CD4-positive, alpha-beta T cell (primary cell): ENCODE measurements around the gene MAPKAPK3. TPM values are rescaled to one million over a fixed set of nuclear protein-coding genes. Genes with fewer than 3 reads are reported as not detected.
A peak's percentile ranks its signal among the peaks of the same experiment; 100 is the strongest.

ENCODE experiments used
- ATAC-seq: fragments of 200-7000 bp; cut with Tn5 transposase; one replicate; pipeline ENCODE4 v1.10.0; 2022; ENCODE audit warnings: mild to moderate bottlenecking; ENCODE audit not compliant: poor library complexity
- CTCF ChIA-PET: fragments of 350-600 bp; sonication (Branson Sonifier 250); formaldehyde crosslinking; loops from one replicate; lab custom pipeline; 2021; ENCODE audit warnings: antibody characterized with exemption, inconsistent platforms; lab: Charles Lee
- POLR2A ChIA-PET: fragments of 350-600 bp; sonication (Branson Sonifier 250); formaldehyde crosslinking; loops from one replicate; lab custom pipeline; 2021; ENCODE audit warnings: antibody characterized with exemption, inconsistent platforms; lab: Charles Lee
- DNase-seq, 14 experiments: peaks; one replicate each; pipeline ENCODE4 v3.0.0-alpha.2; 2013 to 2020; ENCODE audit warnings: mixed read lengths in 2 of 14
- H3K27ac ChIP-seq, 2 donors: one replicate each; pipeline versions ENCODE4 v1.5.1 to v1.7.0; 2013; ENCODE audit warnings: low read length in 2 of 2, low read depth in 1 of 2, mild to moderate bottlenecking in 1 of 2
- H3K27me3 ChIP-seq, 2 experiments: 1 replicate in 1 of 2; 2 replicates in 1 of 2; pipeline versions ENCODE4 v1.6.1 to v1.7.0; 2013; ENCODE audit warnings: low read length in 2 of 2, control low read depth in 1 of 2, mild to moderate bottlenecking in 1 of 2, moderate library complexity in 1 of 2; ENCODE audit not compliant: insufficient read depth in 2 of 2, control insufficient read depth in 1 of 2
- H3K36me3 ChIP-seq: one replicate; pipeline ENCODE4 v1.6.1; 2013; ENCODE audit warnings: low read length, control low read depth; ENCODE audit not compliant: insufficient read depth
- H3K4me1 ChIP-seq: one replicate; pipeline ENCODE4 v1.6.1; 2013; ENCODE audit warnings: low read length, control low read depth; ENCODE audit not compliant: insufficient read depth
- H3K4me3 ChIP-seq: one replicate; pipeline ENCODE4 v1.5.1; 2013; ENCODE audit warnings: mild to moderate bottlenecking, low read length, moderate library complexity
- H3K9me3 ChIP-seq, 2 experiments: 1 replicate in 1 of 2; 2 replicates in 1 of 2; pipeline versions ENCODE4 v1.6.1 to v1.7.0; 2013; ENCODE audit warnings: low read length in 2 of 2, mild to moderate bottlenecking in 2 of 2, control low read depth in 1 of 2, moderate library complexity in 1 of 2; ENCODE audit not compliant: control insufficient read depth in 1 of 2, insufficient read depth in 1 of 2
- H3K27ac Mint-ChIP-seq: one replicate; pipeline ENCODE4 v1.8.0; 2020; ENCODE audit warnings: mixed read lengths
- H3K27me3 Mint-ChIP-seq: one replicate; pipeline ENCODE4 v1.8.0; 2021; ENCODE audit warnings: mixed read lengths
- H3K36me3 Mint-ChIP-seq: one replicate; pipeline ENCODE4 v1.8.0; 2021; ENCODE audit warnings: low read depth, mixed read lengths
- H3K4me1 Mint-ChIP-seq: one replicate; pipeline ENCODE4 v1.8.0; 2021; ENCODE audit warnings: low read depth, mixed read lengths
- H3K4me3 Mint-ChIP-seq: one replicate; pipeline ENCODE4 v1.8.0; 2020; ENCODE audit warnings: mild to moderate bottlenecking, mixed read lengths
- H3K9me3 Mint-ChIP-seq: one replicate; pipeline ENCODE4 v1.8.0; 2020; ENCODE audit warnings: mixed read lengths
- CTCF ChIP-seq: fragments of 200-600 bp; IDR thresholded peaks from one replicate; pipeline ENCODE4 v1.8.0; 2022; ENCODE audit warnings: antibody characterized with exemption, mild to moderate bottlenecking
- intact Hi-C, 2 experiments: fragments of 100-400 bp; cut with DNase I in 1 of 2; cut with micrococcal nuclease in 1 of 2; formaldehyde crosslinking; loops; one replicate each; pipeline versions ENCODE4 v1.15.1 to v1.9.0; 2023 to 2025; cut with DNase I, micrococcal nuclease
- total RNA-seq, 174 experiments: library from RNA in 2 of 174; stranded (reverse) in 2 of 174; gene quantifications; one replicate each; pipeline ENCODE4 v1.2.3 and lab custom pipeline; 2021 to 2026

Gene MAPKAPK3
- total RNA-seq, 2 experiments from 2014 or later, result 16.4 to 16.6 TPM

DNA sequence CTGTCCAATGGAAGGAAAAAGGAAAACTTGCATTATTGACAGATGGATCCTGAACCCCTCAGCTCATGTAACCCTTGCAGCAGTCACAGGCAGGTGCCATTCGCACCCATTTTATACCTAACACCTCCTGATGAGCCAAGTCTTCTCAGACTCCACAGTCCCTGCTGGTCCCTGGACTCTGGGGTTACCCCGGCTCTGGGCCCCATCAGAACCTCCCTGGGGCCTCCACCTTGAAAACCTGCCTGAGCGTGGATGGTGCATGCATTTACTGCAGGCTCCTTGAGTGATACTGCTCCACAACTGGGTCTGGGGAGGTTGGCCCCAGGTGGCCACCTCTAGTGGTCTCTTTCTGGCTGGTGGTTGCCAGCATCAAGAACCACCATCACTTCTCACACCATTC is 41.9 kb downstream of the MAPKAPK3 start:
- H3K27ac ChIP-seq, result no peak overlapping the region
- no peak for ATAC-seq
- H3K4me3 ChIP-seq, result no peak overlapping the region
- no peaks in the 10 kb centered on the region for H3K9me3 ChIP-seq
- Mint-ChIP-seq H3K4me3 (no peak overlapping the region), H3K4me1 (peaks cover 7% of the 10 kb centered on the region), H3K9me3 (no peaks in the 10 kb centered on the region), H3K27ac (no peak overlapping the region), H3K36me3 (no peaks in the 10 kb centered on the region), H3K27me3 (no peaks in the 10 kb centered on the region)
- H3K36me3 ChIP-seq, result no peaks in the 10 kb centered on the region
- H3K4me1 ChIP-seq, result peaks cover 6% of the 10 kb centered on the region
- intact Hi-C loops, result no loop called here
- ChIA-PET POLR2A (no interaction called here), CTCF (no interaction called here)
- TF ChIP-seq CTCF, result no peak
- H3K27me3 ChIP-seq, result no peaks in the 10 kb centered on the region
- DNase-seq, result peak in 1 of 14 experiments; percentile 6

DNA sequence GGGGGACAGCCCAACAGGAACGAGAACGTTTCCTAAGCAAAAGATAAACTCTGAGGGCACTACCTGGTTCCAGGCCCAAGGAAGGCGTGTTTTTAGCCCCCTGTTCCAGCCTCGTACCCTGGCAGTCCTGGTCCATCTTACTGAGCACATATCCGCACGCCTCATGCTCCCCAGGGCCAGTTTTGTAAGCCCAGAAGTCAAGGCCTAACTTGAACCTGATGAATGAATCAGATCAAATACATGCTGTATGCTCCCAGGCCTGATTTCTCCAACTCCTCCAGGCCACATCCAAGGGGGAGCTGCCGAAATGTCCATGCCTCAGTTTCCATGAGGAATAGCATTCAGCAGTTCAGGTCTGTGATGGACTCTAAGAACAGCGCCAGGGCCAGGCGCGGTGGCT is 43.4 kb downstream of the MAPKAPK3 start:
- H3K27ac ChIP-seq, result no peak overlapping the region
- no peaks in the 10 kb centered on the region for H3K27me3 ChIP-seq
- H3K36me3 Mint-ChIP-seq, result no peaks in the 10 kb centered on the region
- no peaks in the 10 kb centered on the region for H3K9me3 Mint-ChIP-seq
- no peaks in the 10 kb centered on the region for H3K27me3 Mint-ChIP-seq
- ATAC-seq (no peak), DNase-seq (no peak)
- no peaks in the 10 kb centered on the region for H3K9me3 ChIP-seq
- TF ChIP-seq CTCF, result no peak
- ChIA-PET CTCF (no interaction called here), POLR2A (no interaction called here)
- intact Hi-C loops, result no loop called here
- no peak overlapping the region for H3K27ac Mint-ChIP-seq
- peaks cover under 1% of the 10 kb centered on the region for H3K4me1 ChIP-seq
- H3K36me3 ChIP-seq, result no peaks in the 10 kb centered on the region
- no peak overlapping the region for H3K4me3 Mint-ChIP-seq
- peaks cover 3% of the 10 kb centered on the region for H3K4me1 Mint-ChIP-seq
- H3K4me3 ChIP-seq, result no peak overlapping the region

GRCh38 chr3:50661321-50661837 is 44.4 kb downstream of the MAPKAPK3 start:
- H3K36me3 Mint-ChIP-seq, result no peaks in the 10 kb centered on the region
- peaks cover 3% of the 10 kb centered on the region for H3K4me1 ChIP-seq
- H3K9me3 Mint-ChIP-seq, result no peaks in the 10 kb centered on the region
- H3K27me3 ChIP-seq, result no peaks in the 10 kb centered on the region
- H3K4me3 Mint-ChIP-seq, result no peak overlapping the region
- H3K27me3 Mint-ChIP-seq, result no peaks in the 10 kb centered on the region
- no peak overlapping the region for H3K4me3 ChIP-seq
- no peak for ATAC-seq
- peaks cover 6% of the 10 kb centered on the region for H3K4me1 Mint-ChIP-seq
- no peaks in the 10 kb centered on the region for H3K36me3 ChIP-seq
- ChIA-PET CTCF (no interaction called here), POLR2A (no interaction called here)
- DNase-seq, result no peak
- intact Hi-C loops, result no loop called here
- no peak for TF ChIP-seq CTCF
- no peak overlapping the region for H3K27ac Mint-ChIP-seq
- no peak overlapping the region for H3K27ac ChIP-seq
- no peaks in the 10 kb centered on the region for H3K9me3 ChIP-seq
